GM18520 (cell line): Measurements from ENCODE around the gene WDR1.
A peak's percentile ranks its signal among the peaks of the same experiment; 100 is the strongest.

Experiments
- ATAC-seq: cut with Tn5 transposase; IDR thresholded peaks from one replicate; pipeline ENCODE4 v1.9.1; 2021; ENCODE audit not compliant: unreplicated experiment

The WDR1 gene, protein sequence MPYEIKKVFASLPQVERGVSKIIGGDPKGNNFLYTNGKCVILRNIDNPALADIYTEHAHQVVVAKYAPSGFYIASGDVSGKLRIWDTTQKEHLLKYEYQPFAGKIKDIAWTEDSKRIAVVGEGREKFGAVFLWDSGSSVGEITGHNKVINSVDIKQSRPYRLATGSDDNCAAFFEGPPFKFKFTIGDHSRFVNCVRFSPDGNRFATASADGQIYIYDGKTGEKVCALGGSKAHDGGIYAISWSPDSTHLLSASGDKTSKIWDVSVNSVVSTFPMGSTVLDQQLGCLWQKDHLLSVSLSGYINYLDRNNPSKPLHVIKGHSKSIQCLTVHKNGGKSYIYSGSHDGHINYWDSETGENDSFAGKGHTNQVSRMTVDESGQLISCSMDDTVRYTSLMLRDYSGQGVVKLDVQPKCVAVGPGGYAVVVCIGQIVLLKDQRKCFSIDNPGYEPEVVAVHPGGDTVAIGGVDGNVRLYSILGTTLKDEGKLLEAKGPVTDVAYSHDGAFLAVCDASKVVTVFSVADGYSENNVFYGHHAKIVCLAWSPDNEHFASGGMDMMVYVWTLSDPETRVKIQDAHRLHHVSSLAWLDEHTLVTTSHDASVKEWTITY

GRCh38 chr4:10116569-10117358 is at the start of gene WDR1:
Gene WDR1 (minus strand): TSS chr4:10116799. CDS start chr4:10116666, 133 bp downstream.
- peak; percentile 92 for ATAC-seq

DNA sequence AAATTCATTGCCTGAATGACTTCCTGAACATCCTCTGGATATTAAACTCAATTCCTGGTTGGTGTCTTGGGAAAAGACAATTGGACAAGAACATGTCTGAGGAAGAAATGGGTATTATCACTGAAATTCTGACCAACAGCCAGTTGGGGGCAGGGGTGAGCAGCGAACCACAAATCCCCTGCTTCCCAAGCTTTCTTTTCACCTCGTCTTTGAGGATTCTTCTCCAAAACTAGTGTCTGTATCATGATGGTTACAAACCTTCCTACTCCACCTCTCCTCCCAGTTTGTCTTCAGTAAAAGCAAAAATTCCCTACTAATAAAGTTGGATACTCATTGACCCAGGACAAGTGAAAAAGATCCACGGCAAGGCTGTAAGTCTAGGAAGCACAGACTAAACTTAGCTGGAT is 48.3 kb upstream of the WDR1 start:
- no peak for ATAC-seq

GRCh38 chr4:10163296-10163695 is 46.7 kb upstream of the WDR1 start:
- ATAC-seq: no peak

DNA sequence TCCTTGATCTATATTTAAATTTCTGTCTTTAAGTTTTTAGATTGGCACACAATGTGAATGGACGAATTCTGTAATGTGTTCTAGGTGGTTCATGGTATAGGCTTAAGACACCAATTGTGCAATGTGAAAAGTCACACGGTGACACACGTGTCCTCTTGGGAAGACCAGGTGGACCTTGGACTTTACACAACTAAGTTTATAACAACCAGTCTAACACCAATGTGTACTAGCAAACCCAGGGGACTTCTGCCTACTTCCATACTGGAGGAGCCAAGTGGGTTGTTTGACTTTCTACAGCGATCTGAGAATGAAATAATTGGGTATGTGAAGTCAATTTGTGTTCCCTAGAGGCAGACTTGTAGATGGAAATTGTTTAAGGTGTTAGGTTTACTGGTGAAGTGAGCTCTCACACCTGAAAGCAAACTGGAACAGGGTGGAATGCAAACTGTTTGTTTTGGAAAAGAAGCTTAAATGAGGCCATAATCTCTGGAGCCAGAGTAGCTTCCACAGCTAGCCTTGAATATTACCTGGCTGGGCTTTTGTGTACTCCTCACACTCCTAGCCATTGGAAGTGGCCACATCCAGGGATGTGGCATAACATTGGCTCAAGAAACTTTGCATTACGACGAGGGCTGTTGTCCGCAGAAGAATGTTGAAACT is 45.9 kb upstream of the WDR1 start:
- ATAC-seq: no peak

- no peak for ATAC-seq
Observed at GRCh38 chr4:10161840-10162239, 45.2 kb upstream of the WDR1 start.

DNA sequence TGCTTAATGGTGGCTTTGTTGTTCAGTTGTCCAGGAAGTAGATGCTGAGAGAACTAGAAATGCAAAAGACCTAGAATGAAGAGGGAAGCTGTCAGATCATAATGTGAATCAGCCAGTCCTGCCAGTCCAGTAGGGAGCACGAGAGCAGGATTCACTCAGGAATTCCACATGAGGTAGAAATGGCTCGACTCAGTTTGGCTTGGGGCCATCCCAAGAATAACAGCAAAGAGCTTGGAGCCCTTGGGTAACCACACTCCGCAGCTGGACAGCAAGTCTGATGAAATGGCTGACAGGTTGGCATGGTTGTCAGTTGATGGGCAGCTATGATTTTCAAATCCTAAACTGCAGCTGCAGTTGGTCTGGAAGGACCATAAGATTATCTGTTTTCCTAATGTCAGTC is 44.5 kb upstream of the WDR1 start:
- no peak for ATAC-seq

GRCh38 chr4:10160281-10160856 is 43.8 kb upstream of the WDR1 start:
- no peak for ATAC-seq

DNA sequence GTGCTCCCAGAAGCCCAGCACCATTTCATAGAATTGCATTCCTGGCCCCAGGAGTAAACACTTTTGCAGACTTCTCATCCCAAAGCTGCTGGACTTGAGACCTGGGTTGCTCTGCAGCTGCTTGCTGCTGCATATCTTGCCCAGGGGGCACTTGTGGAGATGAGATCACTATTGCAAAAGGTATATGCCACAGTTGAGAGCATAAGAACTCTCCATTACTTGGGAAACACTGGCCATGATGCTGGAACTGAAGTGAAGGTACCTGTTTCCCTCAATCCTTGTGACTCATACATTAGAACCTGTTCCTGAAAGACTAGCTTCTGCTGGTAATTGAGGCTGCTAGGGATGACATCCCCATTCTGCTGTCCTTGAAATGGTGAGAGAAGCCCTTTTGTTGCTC is 43.1 kb upstream of the WDR1 start:
- no peak for ATAC-seq

DNA sequence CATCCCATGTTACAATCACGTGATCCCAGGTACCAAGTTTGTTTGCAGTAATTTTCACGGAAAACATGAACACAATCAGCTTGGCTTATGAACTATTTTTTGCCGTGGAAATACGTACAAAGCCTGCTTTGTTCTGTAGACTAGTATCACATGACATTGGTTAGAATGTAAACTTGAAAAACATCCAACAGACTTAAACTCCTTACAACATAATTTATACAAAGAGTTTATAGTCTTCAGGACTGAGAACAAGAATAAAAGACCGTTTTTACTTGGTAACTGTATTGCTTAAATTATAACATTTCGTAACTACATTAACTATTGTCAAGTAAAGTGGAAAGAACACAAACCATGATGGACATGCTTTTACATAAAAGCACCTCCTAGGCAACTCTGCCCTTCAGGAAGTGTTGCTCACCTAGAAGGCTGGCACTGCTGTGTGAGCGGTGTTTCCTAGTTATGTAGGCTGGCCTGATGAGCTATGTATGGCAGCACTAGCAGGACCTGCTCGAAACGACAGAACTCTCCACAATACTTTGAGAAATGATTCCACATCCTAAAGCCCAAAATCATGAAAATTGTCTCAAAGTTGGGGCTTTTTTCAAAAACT is 41.8 kb upstream of the WDR1 start:
- no peak for ATAC-seq

DNA sequence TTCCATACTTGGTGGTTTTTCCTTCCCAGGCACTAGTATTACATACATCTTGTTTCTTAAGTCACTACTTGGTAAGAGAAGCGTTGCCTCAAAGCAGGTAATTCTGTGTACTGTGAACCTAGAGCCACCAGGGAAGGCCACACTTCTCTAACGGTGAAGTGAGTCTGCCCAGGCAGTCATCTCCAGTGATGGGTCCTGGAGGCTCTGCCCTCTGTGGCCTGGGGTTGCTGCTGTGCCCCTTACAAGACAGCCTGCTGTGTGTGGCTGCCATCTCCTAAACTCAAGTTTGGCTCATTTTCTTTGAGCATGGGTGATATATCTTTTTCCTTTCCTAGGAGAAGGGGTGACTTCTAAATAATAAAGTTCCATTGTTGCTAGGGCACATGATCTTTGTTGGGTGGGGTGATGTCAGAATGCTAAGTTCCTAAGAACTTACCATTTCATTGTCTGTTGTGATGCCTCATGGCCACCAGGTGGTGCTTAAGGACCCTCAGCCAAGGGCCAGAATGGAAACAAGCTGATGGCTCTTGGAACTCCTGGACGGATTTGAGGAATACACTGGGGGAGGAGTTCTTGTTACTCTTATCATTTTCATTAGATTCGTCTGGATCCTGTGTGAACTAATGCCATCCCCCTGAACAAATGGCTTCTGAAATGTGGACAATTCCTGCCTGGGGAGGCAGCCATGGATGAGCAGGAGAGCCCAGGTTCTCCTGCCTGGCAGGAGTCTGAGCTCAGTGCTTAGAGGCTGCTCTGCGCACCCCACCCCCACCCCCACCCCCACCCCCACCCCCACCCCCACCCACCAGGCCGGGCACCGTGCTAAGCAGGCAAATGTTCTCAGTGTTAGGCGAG is 41.1 kb upstream of the WDR1 start:
- peak; percentile 42 for ATAC-seq

GRCh38 chr4:10154241-10154640 is 37.6 kb upstream of the WDR1 start:
- no peak for ATAC-seq

DNA sequence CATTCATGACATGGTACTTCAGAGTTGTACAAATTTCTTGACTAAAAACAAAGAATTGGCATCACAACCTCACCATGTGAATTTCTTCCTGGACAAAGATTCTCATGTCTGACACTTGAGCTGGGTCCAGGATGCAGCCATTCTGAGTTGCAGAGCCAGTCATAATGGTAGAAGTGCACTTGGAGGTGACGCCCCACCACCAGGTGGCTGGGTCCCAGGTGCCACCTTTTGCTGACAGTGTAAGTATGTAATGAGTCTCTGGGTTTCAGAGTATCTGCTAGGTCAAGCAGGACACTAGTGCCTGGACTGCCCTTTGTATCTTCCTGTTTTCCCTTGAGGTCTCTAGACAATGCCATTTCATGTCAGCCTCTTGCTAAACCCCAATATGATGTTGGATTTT is 36.6 kb upstream of the WDR1 start:
- no peak for ATAC-seq

DNA sequence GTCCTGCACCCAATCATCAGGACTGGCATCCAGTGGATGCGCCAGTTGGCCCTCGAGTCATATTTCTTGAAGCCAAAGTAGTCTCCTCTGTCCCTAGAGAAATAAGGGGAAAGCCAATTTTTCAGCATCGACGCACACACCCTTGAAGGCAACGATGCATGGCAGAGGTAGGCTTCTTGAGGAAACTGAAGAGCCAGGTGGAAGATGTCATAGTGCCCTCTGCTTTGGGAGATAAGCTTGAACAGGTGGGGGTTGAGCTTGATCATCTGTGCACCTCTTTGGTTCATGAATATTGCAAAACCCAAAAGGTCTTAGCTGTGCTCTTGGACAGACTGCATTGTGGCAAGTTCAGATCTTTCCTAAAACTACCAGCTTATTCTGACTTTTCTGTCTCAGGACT is 34.6 kb upstream of the WDR1 start:
- ATAC-seq: no peak

GRCh38 chr4:10144966-10145365 is 28.4 kb upstream of the WDR1 start:
- ATAC-seq: no peak

DNA sequence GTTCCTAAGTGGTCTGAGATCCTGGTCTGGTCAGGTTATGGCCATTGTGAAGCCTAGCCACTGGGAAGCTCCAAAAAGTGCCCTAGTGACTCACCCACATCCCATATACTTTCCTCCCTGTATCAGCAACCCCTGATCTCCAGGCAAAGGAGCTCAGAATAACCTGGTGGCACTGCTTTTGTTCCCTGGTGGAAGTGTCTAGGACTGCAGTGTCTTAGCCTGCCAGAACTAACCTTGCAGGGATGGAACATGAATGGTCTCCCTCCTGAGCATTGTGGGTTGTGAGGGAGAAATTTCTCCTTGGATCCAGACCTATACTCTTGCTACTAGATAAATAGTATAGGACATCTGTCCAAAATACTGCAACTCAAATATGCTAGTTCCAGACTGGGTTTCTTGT is 27.9 kb upstream of the WDR1 start:
- no peak for ATAC-seq

- no peak for ATAC-seq
Observed at GRCh38 chr4:10143171-10143570, 26.6 kb upstream of the WDR1 start.

GRCh38 chr4:10140866-10141759 is 24.5 kb upstream of the WDR1 start:
- ATAC-seq: no peak

DNA sequence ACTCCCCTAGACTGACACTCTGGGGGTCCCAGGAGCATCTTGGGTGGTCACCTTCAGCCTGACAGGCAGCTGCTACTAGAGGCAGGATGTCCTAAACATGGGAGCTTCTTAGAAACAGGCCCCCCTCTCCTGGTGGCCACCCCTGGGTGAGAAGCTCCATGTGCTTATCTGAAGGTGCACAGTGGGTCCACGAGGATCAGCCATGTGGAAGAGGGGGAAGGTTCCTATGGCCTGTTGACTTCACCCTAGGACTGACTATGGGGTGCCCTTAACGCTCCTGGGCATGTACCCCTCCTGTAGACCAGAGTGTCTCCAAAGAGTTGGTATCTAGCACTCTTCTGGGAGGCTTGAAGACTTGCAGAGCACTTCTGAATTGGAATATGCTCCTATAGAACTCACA is 22.9 kb upstream of the WDR1 start:
- no peak for ATAC-seq

DNA sequence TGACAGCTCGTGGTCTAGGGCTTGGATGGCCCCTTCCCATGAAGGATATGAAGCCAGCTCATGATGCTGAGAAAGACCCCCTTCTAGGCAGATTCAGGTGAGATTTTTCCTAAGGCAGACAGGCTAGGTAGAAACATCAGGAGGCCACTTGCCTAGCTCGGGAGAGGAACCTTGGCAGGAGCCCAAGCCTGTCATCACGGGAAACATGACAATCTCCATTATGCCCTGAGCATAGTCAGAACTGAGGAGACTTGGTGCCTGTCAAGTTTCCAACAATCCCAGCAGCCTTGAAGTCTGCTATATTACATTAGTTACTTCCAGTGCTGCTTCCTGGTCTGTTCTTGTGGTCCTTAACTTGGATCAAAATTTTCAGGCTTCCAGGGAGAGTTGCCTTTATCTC is 18.7 kb upstream of the WDR1 start:
- ATAC-seq: no peak
